ENCODE data around the gene NFATC2.

Gene NFATC2

DNA sequence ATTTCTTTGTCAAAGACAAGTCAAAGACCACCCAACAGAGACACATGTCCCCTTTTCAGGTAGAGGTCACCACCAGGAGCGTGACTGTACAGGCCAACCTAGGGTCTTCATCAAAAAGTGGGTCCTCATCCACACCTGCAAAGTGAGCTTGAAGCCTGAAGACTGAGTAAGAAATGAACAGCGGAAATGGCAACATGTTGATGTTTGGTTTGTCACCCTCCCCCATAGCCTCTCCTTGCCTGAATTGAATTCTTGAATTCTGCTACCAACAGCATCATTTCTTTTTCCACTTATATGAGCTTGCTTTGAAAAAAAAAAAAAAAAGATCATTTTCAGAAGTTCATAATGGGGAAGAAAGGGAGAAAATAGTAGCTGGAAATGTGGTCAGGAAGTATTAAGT, 104.4 kb downstream of the NFATC2 start:
- Mint-ChIP-seq H3K27ac (no peak overlapping the region), H3K4me1 (ENCODE audit: low read depth) (peaks cover 26% of the 10 kb centered on the region), H3K27me3 (ENCODE audit: low read depth) (no peaks in the 10 kb centered on the region), H3K4me3 (no peak overlapping the region), H3K36me3 (ENCODE audit: low read depth) (peaks cover 63% of the 10 kb centered on the region), H3K9me3 (no peaks in the 10 kb centered on the region)
- no peak for DNase-seq (ENCODE audit: low spot score)

DNA sequence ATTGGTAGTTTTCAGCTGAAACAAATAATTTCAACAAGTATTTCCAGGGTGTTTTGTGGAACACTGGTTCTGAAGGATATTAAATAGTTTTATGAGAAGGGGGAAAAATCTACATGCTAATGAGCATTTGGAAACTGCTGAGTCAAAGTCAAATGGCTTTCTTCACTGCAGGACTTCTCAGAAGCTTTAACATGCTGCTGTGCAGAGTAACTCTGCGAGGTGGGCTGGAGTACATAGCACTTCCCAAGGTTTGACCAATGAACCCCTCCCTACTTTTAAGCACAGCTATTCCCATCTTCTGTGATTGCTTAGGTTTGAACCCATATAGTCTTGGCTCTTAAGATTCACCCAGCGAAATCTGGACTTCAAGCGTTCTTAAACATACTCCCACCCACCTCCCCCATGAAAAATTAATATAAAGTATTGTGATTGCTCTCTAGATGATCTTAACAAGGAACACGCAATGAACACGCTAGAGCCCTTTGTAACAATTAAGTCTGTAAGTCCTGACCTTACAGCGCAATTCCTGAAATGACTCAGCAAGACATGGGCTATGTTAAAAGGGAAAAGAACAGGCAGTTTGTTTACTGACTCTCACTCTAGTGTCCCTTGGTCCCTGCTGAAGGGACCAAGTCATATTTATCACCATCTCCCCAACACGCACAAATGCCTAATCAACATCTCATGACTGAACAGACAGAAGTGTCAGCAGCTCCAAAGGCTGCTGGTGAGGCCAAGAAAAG, 105.2 kb downstream of the NFATC2 start:
- Mint-ChIP-seq H3K27me3 (ENCODE audit: low read depth) (no peaks in the 10 kb centered on the region), H3K4me3 (no peak overlapping the region), H3K36me3 (ENCODE audit: low read depth) (peaks cover 67% of the 10 kb centered on the region), H3K4me1 (ENCODE audit: low read depth) (peaks cover 26% of the 10 kb centered on the region), H3K27ac (peak overlapping the region; percentile 1), H3K9me3 (no peaks in the 10 kb centered on the region)
- DNase-seq (ENCODE audit: low spot score), result no peak

- Mint-ChIP-seq H3K4me1 (ENCODE audit: low read depth) (peaks cover 27% of the 10 kb centered on the region), H3K4me3 (no peak overlapping the region)
- no peak for DNase-seq (ENCODE audit: low spot score)
Measured at GRCh38 chr20:51434580-51435247, 107.8 kb downstream of the NFATC2 start.

DNA sequence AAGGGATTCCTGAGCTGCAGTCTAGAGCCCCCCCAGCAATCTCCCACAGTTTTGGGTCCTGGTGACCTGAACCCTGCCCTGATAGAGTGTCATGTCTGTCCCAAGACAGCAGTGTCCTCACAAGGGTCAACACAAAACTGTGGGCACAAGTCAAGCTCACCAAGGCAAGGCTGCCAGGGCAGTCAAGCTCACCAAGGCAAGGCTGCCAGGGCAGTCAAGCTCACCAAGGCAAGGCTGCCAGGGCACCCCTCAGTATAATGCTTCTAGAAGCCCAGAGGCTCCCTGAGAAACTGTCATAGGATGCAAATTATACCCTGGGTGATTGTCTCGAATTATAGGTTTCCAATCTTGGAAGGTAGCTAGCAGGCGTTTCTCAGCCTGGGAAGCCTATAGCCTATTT, 108.5 kb downstream of the NFATC2 start:
- Mint-ChIP-seq H3K27me3 (ENCODE audit: low read depth) (no peaks in the 10 kb centered on the region), H3K9me3 (no peaks in the 10 kb centered on the region), H3K36me3 (ENCODE audit: low read depth) (peaks cover 69% of the 10 kb centered on the region), H3K4me1 (ENCODE audit: low read depth) (peaks cover 24% of the 10 kb centered on the region), H3K4me3 (no peak overlapping the region), H3K27ac (no peak overlapping the region)
- no peak for DNase-seq (ENCODE audit: low spot score)

More at GRCh38 chr20:51434580-51435247, 107.8 kb downstream of the NFATC2 start:
- Mint-ChIP-seq H3K27me3 (ENCODE audit: low read depth) (no peaks in the 10 kb centered on the region), H3K9me3 (no peaks in the 10 kb centered on the region), H3K36me3 (ENCODE audit: low read depth) (peaks cover 73% of the 10 kb centered on the region), H3K27ac (no peak overlapping the region)

GRCh38 chr20:51432875-51433274, 109.6 kb downstream of the NFATC2 start:
- Mint-ChIP-seq H3K36me3 (ENCODE audit: low read depth) (peaks cover 67% of the 10 kb centered on the region), H3K4me1 (ENCODE audit: low read depth) (peaks cover 19% of the 10 kb centered on the region)

GRCh38 chr20:51432251-51432784, 110.2 kb downstream of the NFATC2 start:
- DNase-seq (ENCODE audit: low spot score), result no peak
- Mint-ChIP-seq H3K27ac (no peak overlapping the region), H3K27me3 (ENCODE audit: low read depth) (no peaks in the 10 kb centered on the region), H3K36me3 (ENCODE audit: low read depth) (peaks cover 68% of the 10 kb centered on the region), H3K4me3 (no peak overlapping the region), H3K4me1 (ENCODE audit: low read depth) (peaks cover 20% of the 10 kb centered on the region), H3K9me3 (no peaks in the 10 kb centered on the region)

More at GRCh38 chr20:51432875-51433274, 109.6 kb downstream of the NFATC2 start:
- DNase-seq (ENCODE audit: low spot score), result no peak
- Mint-ChIP-seq H3K9me3 (no peaks in the 10 kb centered on the region), H3K27ac (no peak overlapping the region), H3K27me3 (ENCODE audit: low read depth) (no peaks in the 10 kb centered on the region), H3K4me3 (no peak overlapping the region)

DNA sequence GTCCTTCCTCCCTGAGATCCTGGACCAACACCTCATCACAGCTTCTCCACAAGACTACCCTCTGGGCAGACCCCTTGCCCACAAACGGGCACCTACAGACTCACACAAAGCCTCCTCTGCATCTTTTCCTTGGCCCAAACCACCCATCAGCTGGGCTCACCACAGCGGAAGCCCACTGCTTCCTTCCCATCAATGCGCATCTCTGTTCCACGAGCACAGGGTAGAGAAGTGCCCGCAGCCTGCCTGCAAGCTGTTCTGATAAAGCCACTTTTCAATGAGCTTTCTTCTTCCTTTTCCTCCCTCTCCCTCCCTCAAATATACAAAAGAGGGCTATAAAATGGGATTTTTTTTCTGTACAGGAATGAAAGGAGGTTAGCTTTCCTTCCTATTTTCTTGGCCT, 111.2 kb downstream of the NFATC2 start:
- H3K27ac Mint-ChIP-seq, result peak overlapping the region; percentile 9
- no peaks in the 10 kb centered on the region for H3K9me3 Mint-ChIP-seq
- DNase-seq (ENCODE audit: low spot score), result no peak
- no peaks in the 10 kb centered on the region for H3K27me3 Mint-ChIP-seq (ENCODE audit: low read depth)
- H3K4me3 Mint-ChIP-seq, result no peak overlapping the region
- H3K36me3 Mint-ChIP-seq (ENCODE audit: low read depth), result peaks cover 66% of the 10 kb centered on the region
- peaks cover 29% of the 10 kb centered on the region for H3K4me1 Mint-ChIP-seq (ENCODE audit: low read depth)

DNA sequence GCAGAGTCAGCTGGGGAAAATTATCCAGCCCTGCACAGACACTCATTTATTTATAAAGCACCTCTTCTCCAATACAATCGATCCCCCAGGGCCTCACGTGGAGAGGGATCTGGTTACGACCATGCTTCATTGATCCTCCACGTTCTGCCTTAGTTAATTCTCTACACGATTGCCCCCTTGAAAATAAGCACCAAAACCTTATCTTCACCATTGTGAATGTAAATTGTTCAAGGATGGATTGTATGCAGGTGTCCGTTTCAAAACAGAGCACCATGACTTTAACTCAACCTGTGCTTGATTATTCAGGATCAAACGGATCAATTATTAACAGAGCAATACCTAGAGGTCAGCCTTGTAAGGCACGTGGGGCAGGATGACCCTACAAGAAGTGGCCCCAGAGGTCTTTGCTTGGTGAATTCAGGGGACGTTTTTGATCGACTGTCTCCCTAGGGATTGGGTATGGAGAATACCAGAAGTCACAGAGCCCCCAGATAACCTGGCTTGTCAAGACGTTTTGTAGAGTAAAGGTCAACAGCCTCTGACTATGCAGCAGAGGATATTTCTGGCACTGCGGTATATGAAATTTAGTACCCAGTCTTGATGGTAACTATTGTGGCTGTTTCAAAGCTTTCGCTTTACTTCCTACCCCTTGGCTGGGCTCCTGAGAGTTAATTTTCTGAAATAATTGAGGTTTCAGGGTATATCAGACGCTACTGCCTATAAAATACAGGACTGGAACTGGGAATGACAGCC, 112.1 kb downstream of the NFATC2 start:
- DNase-seq (ENCODE audit: low spot score), result no peak
- Mint-ChIP-seq H3K27ac (no peak overlapping the region), H3K9me3 (no peaks in the 10 kb centered on the region), H3K36me3 (ENCODE audit: low read depth) (peaks cover 61% of the 10 kb centered on the region), H3K4me3 (no peak overlapping the region), H3K27me3 (ENCODE audit: low read depth) (no peaks in the 10 kb centered on the region), H3K4me1 (ENCODE audit: low read depth) (peaks cover 29% of the 10 kb centered on the region)

- peaks cover 57% of the 10 kb centered on the region for H3K36me3 Mint-ChIP-seq (ENCODE audit: low read depth)
- no peak overlapping the region for H3K27ac Mint-ChIP-seq
Measured at GRCh38 chr20:51429696-51430095, 112.8 kb downstream of the NFATC2 start.

GRCh38 chr20:51429144-51429482, 113.4 kb downstream of the NFATC2 start:
- Mint-ChIP-seq H3K4me3 (no peak overlapping the region), H3K27me3 (ENCODE audit: low read depth) (no peaks in the 10 kb centered on the region), H3K36me3 (ENCODE audit: low read depth) (peaks cover 58% of the 10 kb centered on the region), H3K4me1 (ENCODE audit: low read depth) (peaks cover 35% of the 10 kb centered on the region), H3K27ac (no peak overlapping the region), H3K9me3 (no peaks in the 10 kb centered on the region)
- DNase-seq (ENCODE audit: low spot score), result no peak

More at GRCh38 chr20:51429696-51430095, 112.8 kb downstream of the NFATC2 start:
- DNase-seq (ENCODE audit: low spot score), result no peak
- Mint-ChIP-seq H3K4me1 (ENCODE audit: low read depth) (peaks cover 33% of the 10 kb centered on the region), H3K27me3 (ENCODE audit: low read depth) (no peaks in the 10 kb centered on the region), H3K4me3 (no peak overlapping the region), H3K9me3 (no peaks in the 10 kb centered on the region)

- no peak overlapping the region for H3K27ac Mint-ChIP-seq
- H3K4me1 Mint-ChIP-seq (ENCODE audit: low read depth), result peaks cover 41% of the 10 kb centered on the region
- H3K9me3 Mint-ChIP-seq, result no peaks in the 10 kb centered on the region
- H3K4me3 Mint-ChIP-seq, result no peak overlapping the region
- DNase-seq (ENCODE audit: low spot score), result no peak
- H3K27me3 Mint-ChIP-seq (ENCODE audit: low read depth), result no peaks in the 10 kb centered on the region
- H3K36me3 Mint-ChIP-seq (ENCODE audit: low read depth), result peaks cover 61% of the 10 kb centered on the region
Measured at GRCh38 chr20:51428401-51429143, 113.9 kb downstream of the NFATC2 start.

DNA sequence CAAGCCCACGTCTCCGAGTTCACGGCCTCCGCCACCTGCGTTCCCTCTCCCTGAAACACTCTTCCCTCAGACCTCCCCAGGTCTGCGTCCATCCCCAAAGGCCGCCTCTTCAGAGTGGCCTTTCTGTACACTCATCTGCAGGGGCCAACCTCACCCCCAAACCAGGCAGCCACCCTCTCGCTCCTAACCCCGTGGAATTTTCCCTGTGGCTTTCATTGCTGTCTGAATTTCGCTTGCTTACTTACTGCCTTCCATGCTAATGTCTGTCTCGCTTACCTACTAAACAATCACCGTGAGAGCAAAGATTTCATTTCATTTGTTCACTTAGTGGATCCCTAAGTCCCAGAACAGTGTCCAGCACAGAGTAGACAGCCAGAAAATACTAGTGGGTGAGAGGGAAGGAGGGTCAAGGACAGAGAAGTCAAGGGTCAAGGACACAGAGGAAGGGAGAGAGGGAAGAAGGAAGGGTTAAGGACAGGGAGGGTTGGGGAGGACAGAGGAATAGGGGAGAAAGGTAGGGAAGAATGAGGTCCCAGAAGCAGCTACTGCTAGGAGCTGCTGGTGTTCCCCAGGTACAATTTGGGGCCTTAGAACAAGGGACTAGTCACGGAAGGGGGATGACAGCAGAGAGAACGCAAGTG, 114.7 kb downstream of the NFATC2 start:
- Mint-ChIP-seq H3K4me3 (no peak overlapping the region), H3K36me3 (ENCODE audit: low read depth) (peaks cover 56% of the 10 kb centered on the region), H3K27ac (peak overlapping the region; percentile 71), H3K9me3 (no peaks in the 10 kb centered on the region), H3K4me1 (ENCODE audit: low read depth) (peaks cover 41% of the 10 kb centered on the region), H3K27me3 (ENCODE audit: low read depth) (no peaks in the 10 kb centered on the region)
- no peak for DNase-seq (ENCODE audit: low spot score)
